Measurements from ENCODE around the gene WIPF1. TPM values are rescaled to one million over a fixed set of nuclear protein-coding genes. Genes with fewer than 3 reads are reported as not detected.
A peak's percentile ranks its signal among the peaks of the same experiment; 100 is the strongest.
"Not testable (repeated sequence)": the region's sequence is repeated elsewhere in the genome, so short reads cannot be mapped to it uniquely, and the experiment has no call there.

Gene WIPF1
- total RNA-seq, 6 experiments from 2014 or later: 5.0 to 15.3 (median 7.1) TPM

DNA sequence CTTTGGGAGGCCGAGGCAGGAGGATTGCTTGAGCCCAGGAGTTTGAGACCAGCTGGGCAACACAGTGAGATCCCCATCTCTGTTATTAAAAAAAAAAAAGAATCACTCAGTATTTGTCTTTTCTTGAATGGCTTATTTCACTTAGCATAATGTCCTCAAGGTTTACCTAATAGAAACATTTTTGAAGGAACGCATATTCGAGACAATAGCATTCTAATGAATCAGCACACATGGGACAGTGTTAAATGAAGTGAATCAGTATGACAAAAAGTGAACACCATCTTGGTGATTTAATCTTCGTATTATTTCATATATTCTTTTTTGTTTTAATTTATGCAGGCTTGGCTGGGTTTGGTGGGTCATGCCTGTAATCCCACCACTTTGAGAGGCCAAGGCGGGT lies 44.7 kb downstream of the WIPF1 start:
- DNase-seq: no peak
- no peak for ATAC-seq
- Histone ChIP-seq H3K9me3 (no peaks in the 10 kb centered on the region), H3K36me3 (no peaks in the 10 kb centered on the region), H3K4me1 (peaks cover 0 to 11% (median 0%) of the 10 kb centered on the region in 4 donors), H3K27ac (no peak overlapping the region), H3K27me3 (no peaks in the 10 kb centered on the region), H3K4me3 (no peak overlapping the region)
- WGBS (ENCODE audit: insufficient coverage, low coverage, low lambda C conversion rate, missing lambda C conversion rate): 90% methylated on average over 5 of the region's 5 CpGs
- TF ChIP-seq, protein P1, sequence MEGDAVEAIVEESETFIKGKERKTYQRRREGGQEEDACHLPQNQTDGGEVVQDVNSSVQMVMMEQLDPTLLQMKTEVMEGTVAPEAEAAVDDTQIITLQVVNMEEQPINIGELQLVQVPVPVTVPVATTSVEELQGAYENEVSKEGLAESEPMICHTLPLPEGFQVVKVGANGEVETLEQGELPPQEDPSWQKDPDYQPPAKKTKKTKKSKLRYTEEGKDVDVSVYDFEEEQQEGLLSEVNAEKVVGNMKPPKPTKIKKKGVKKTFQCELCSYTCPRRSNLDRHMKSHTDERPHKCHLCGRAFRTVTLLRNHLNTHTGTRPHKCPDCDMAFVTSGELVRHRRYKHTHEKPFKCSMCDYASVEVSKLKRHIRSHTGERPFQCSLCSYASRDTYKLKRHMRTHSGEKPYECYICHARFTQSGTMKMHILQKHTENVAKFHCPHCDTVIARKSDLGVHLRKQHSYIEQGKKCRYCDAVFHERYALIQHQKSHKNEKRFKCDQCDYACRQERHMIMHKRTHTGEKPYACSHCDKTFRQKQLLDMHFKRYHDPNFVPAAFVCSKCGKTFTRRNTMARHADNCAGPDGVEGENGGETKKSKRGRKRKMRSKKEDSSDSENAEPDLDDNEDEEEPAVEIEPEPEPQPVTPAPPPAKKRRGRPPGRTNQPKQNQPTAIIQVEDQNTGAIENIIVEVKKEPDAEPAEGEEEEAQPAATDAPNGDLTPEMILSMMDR (IDR thresholded peaks at IDR 0.05): no peak
- no peak for TF ChIP-seq POLR2A (IDR thresholded peaks at IDR 0.05)
- intact Hi-C loops (cut with DNase I): no loop called here

DNA sequence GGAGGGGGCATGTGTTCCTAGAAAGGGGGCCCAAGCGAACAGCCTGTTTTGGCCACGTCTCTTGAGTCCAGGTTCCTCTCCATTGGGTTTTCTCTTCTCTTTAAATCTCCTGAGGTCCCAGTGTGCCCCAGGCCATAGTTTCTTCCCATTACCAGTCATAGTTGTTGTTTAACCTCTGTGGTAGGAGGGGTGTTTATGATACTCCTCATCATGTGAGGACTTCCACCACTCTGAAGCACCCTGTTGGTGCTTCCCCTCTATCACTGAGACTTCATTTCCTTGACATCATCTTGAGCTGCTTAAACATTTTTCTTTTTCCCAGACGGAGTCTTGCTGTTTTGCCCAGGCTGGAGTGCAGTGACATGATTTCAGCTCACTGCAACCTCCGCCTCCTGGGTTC lies 45.9 kb downstream of the WIPF1 start:
- TF ChIP-seq, protein P1 (IDR thresholded peaks at IDR 0.05): no peak
- no peak for TF ChIP-seq POLR2A (IDR thresholded peaks at IDR 0.05)
- Histone ChIP-seq H3K27ac (no peak overlapping the region), H3K4me1 (peaks cover 0 to 11% (median 0%) of the 10 kb centered on the region in 4 donors), H3K4me3 (no peak overlapping the region), H3K9me3 (no peaks in the 10 kb centered on the region), H3K36me3 (no peaks in the 10 kb centered on the region), H3K27me3 (no peaks in the 10 kb centered on the region)
- intact Hi-C loops (cut with DNase I): no loop called here
- no peak for DNase-seq
- no peak for ATAC-seq
- WGBS (ENCODE audit: insufficient coverage, low coverage, low lambda C conversion rate, missing lambda C conversion rate): 90% methylated on average over 3 of the region's 4 CpGs

GRCh38 chr2:174548646-174549045 lies 49.0 kb downstream of the WIPF1 start:
- H3K9me3 ChIP-seq; DNase-seq; H3K4me1 ChIP-seq; H3K36me3 ChIP-seq; H3K4me3 ChIP-seq; ATAC-seq; H3K27me3 ChIP-seq; H3K27ac ChIP-seq; intact Hi-C loops (cut with DNase I): not testable (repeated sequence)
- WGBS (ENCODE audit: insufficient coverage, low coverage, low lambda C conversion rate, missing lambda C conversion rate): no CpG with 5 or more reads among the region's 24 CpGs

DNA sequence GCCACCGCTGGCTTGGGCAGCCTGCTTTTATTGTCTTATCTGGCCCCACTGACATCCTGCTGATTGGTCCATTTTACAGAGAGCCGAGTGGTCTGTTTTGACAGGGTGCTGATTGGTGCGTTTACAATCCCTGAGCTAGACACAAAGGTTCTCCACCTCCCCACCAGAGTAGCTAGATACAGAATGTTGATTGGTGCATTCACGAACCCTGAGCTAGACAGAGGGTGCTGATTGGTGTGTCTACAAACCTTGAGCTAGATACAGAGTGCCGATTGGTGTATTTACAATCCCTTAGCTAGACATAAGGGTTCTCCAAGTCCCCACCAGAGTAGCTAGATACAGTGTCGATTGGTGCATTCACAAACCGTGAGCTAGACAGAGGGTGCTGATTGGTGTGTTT lies 49.6 kb downstream of the WIPF1 start:
- DNase-seq; intact Hi-C loops (cut with DNase I); H3K27me3 ChIP-seq; H3K27ac ChIP-seq; H3K36me3 ChIP-seq; H3K4me3 ChIP-seq; H3K4me1 ChIP-seq; ATAC-seq; H3K9me3 ChIP-seq: not testable (repeated sequence)
- 84% methylated on average over 3 of the region's 7 CpGs for WGBS (ENCODE audit: insufficient coverage, low coverage, low lambda C conversion rate, missing lambda C conversion rate)

DNA sequence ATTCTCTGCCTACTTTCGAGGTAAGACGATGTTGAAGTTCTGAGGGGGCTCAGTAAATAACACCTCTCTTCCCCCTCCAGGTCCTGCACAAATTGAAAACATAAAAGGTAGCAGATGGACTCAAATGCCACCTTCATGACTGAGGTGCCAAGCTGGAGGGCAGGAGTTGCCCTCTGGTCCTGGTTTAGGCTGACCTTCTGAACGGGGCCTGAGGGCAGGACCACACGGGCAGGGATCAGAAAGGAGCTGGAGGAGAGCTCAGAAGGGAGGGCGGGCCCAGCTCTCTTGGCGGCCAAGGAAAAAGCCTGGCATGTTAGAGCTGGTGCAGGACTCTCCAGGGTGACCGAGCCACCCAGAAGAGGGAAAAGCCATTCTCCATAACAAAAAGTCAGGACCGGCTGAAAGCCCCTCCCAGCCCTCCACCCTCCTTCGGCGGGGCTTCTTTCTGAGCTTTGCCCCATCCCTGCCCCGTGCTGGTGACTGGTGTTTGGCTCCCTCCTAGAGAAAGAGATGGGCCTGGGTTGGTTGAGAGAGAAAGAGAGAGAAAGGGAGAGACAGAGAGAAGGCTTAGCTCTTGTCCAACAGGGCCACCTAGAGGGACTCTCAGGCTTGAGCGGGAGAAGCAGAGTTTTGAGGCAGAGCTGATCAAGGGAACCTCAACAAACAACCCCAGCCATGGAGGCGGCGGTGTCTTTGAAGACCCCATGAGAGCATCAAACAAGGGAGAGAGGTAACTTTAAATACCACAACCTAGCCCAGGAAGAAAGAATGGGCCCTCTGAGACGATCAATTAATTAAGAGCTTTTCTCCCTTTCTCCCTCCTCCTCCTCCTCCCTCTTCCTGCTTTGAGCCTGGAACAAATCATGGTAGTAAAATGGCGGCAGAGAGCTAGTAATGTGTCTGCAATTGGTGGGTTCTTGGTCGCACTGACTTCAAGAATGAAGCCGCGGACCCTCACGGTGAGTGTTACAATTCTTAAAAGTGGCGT lies 50.8 kb downstream of the WIPF1 start:
- no peak overlapping the region for H3K4me3 ChIP-seq
- no peaks in the 10 kb centered on the region for H3K4me1 ChIP-seq
- WGBS (ENCODE audit: insufficient coverage, low coverage, low lambda C conversion rate, missing lambda C conversion rate): 72% methylated on average over 17 of the region's 21 CpGs
- DNase-seq (no peak), ATAC-seq (peak; percentile 66 to 87 (median 75))
- TF ChIP-seq, protein P1 (IDR thresholded peaks at IDR 0.05): peak; percentile 5 to 43 (median 30)
- no peak for TF ChIP-seq POLR2A (IDR thresholded peaks at IDR 0.05)
- H3K27ac ChIP-seq: no peak overlapping the region
- intact Hi-C loops (cut with DNase I): no loop called here
- H3K9me3 ChIP-seq: no peaks in the 10 kb centered on the region
- H3K27me3 ChIP-seq: no peaks in the 10 kb centered on the region
- H3K36me3 ChIP-seq: no peaks in the 10 kb centered on the region
